K562 (cell line): ENCODE results near the gene AGAP1. TPM values are rescaled to one million over a fixed set of nuclear protein-coding genes. Genes with fewer than 3 reads are reported as not detected.

ENCODE experiments used
- BMI1 ChIP-seq: fragments of 150-350 bp; IDR thresholded peaks from 2 replicates; pipeline ENCODE4 v1.6.1; 2014; ENCODE audit warnings: low read length
- GATAD2A ChIP-seq: fragments of 450-650 bp; IDR thresholded peaks from 2 replicates; pipeline ENCODE4 v1.6.1; 2017
- NCOA6 ChIP-seq: fragments of 450-650 bp; IDR thresholded peaks from 2 replicates; pipeline ENCODE4 v1.6.1; 2017; ENCODE audit warnings: mild to moderate bottlenecking
- POLR2A ChIP-seq: fragments of 450-650 bp; conservative IDR thresholded peaks from 2 replicates; pipeline ENCODE4 v1.6.1; 2016
- RCOR1 ChIP-seq, 2 experiments: IDR thresholded peaks; 2 replicates each; pipeline ENCODE4 v1.6.1; 2012; ENCODE audit warnings: low read depth in 2 of 2, low read length in 2 of 2, borderline replicate concordance in 1 of 2, improper control_type of control experiment in 1 of 2
- TGIF2 ChIP-seq: sonication (generic); formaldehyde crosslinking; IDR thresholded peaks from 2 replicates; pipeline ENCODE4 v1.8.1; 2022; ENCODE audit warnings: mild to moderate bottlenecking, missing genetic modification reagents, moderate library complexity
- ZBTB2 ChIP-seq: fragments of 450-650 bp; IDR thresholded peaks from 2 replicates; pipeline ENCODE4 v1.6.1; 2016; ENCODE audit warnings: antibody characterized with exemption
- ZNF318 ChIP-seq, 2 experiments: fragments of 450-650 bp; IDR thresholded peaks; 2 replicates each; pipeline ENCODE4 v1.6.1; 2016; ENCODE audit warnings: mild to moderate bottlenecking in 2 of 2, borderline replicate concordance in 1 of 2, low read depth in 1 of 2, moderate library complexity in 1 of 2
- ZNF778 ChIP-seq: fragments of 450-650 bp; formaldehyde crosslinking; IDR thresholded peaks from 2 replicates; pipeline ENCODE4 v1.4.0; 2020; ENCODE audit warnings: mild to moderate bottlenecking, moderate library complexity
- polyA plus RNA-seq, 8 experiments: library from polyadenylated mRNA; depleted of rRNA in 4 of 8; stranded (reverse) in 5 of 8; unstranded in 3 of 8; fragments of >200 nt; fragmentation: Nextera tagmentation in 2 of 8; fragmentation: Illumina TruSeq in 1 of 8; extraction: Ambion mirVana in 2 of 8; extraction: Trizol in 1 of 8; gene quantifications; 2 replicates each; pipeline versions ENCODE4 v1.2.1 to v1.2.3, GENCODE V29; 2011 to 2014; ENCODE audit warnings: inconsistent platforms in 1 of 8, missing spikeins in 1 of 8
- total RNA-seq, 7 experiments: library from RNA; depleted of rRNA in 6 of 7; stranded (reverse); fragments of >200 nt in 6 of 7; fragmentation: Illumina TruSeq in 2 of 7; extraction: Trizol in 2 of 7; gene quantifications; 2 replicates each; pipeline versions ENCODE4 v1.2.1 to v1.2.3, GENCODE V29; 2011 to 2021; ENCODE audit warnings: low replicate concordance in 1 of 7

The AGAP1 gene
- total and polyA plus RNA-seq, 9 of the 15 experiments (the other 6 are each of a cell fraction or from before 2014, with no cell fraction given) = 1.3 to 24.0 (median 10.6) TPM

DNA sequence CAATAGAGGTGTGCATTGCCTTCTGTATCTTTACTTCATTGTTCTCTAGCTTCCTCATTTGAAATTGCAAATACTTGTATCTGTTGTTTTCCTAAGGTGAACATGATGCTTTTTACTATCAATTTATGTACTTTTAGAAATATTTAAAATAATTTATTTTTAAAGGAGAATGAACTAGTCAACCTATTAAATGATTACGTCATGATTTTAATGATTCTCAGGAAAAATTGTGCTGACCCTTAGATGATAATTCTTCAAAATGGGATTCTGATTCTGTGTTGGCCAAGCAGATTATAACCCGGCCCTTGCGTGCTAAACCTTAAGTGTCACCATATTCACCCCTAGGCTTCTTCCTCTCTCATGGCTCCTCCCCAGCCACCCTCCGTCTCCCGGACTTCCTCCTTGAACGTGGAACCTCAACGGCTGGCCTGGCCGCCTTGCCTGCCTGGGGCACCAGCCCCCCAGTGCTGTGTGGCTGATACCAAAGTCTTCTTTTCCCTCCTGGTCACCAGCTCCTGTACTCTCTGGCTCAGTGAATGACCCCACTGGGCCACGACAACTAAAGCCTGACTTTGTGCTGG is 382.3 kb downstream of the AGAP1 start (continued):
- TF ChIP-seq RCOR1 (IDR thresholded peaks at IDR 0.05; ENCODE audit: borderline replicate concordance in 1 of 2, low read depth in 2 of 2, low read length in 2 of 2) (no peak), TGIF2 (CRISPR knock-in tag) (no peak), ZNF778 (CRISPR knock-in tag) (no peak), ZNF318 (IDR thresholded peaks at IDR 0.05; ENCODE audit: borderline replicate concordance in 1 of 2, low read depth in 1 of 2) (no peak), NCOA6 (no peak), BMI1 (no peak), ZBTB2 (no peak), GATAD2A (no peak), POLR2A (no peak)
